H1 (cell line): ENCODE results near the gene STX4. TPM values are rescaled to one million over a fixed set of nuclear protein-coding genes. Genes with fewer than 3 reads are reported as not detected.
A peak's percentile ranks its signal among the peaks of the same experiment; 100 is the strongest.

ENCODE experiments used
- CTCF ChIA-PET: fragments of 300-600 bp; sonication (Branson Sonifier 250); formaldehyde crosslinking; loops from one replicate; lab custom pipeline; 2021; ENCODE audit not compliant: partially characterized antibody; lab: Charles Lee
- POLR2A ChIA-PET: fragments of 300-600 bp; sonication (Branson Sonifier 250); formaldehyde crosslinking; loops from one replicate; lab custom pipeline; 2021; ENCODE audit warnings: inconsistent platforms; ENCODE audit not compliant: partially characterized antibody; lab: Charles Lee
- DNase-seq, 2 experiments: peaks; one replicate each; pipeline versions ENCODE4 v3.0.0 to v3.0.0-alpha.2; 2010 to 2022; ENCODE audit warnings: low spot score in 2 of 2, low read depth in 1 of 2, mixed read lengths in 1 of 2
- FAIRE-seq: peaks from 2 replicates; lab custom pipeline; 2011; peaks lifted over from hg19 to GRCh38; lab: Jason Lieb, UNC
- H2AFZ ChIP-seq: 2 replicates; pipeline ENCODE4 v1.8.1; 2012; ENCODE audit warnings: low read length, inconsistent platforms
- H2AK5ac ChIP-seq: 2 replicates; pipeline ENCODE4 v1.6.1; 2013; ENCODE audit warnings: low read depth, low read length
- H2BK120ac ChIP-seq: replicated peaks from 2 replicates; pipeline ENCODE3; 2013; ENCODE audit warnings: low read depth, low read length, inconsistent platforms
- H2BK12ac ChIP-seq: 2 replicates; pipeline ENCODE4 v1.6.1; 2013; ENCODE audit warnings: low read depth, low read length
- H2BK15ac ChIP-seq: 2 replicates; pipeline ENCODE4 v1.6.1; 2013; ENCODE audit warnings: low read length
- H2BK20ac ChIP-seq: 2 replicates; pipeline ENCODE4 v1.6.1; 2013; ENCODE audit warnings: low read length
- H2BK5ac ChIP-seq: 2 replicates; pipeline ENCODE4 v1.6.1; 2013; ENCODE audit warnings: low read depth, low read length
- H3K14ac ChIP-seq: 2 replicates; pipeline ENCODE4 v1.6.1; 2013; ENCODE audit warnings: inconsistent platforms; ENCODE audit not compliant: insufficient read length
- H3K18ac ChIP-seq: 2 replicates; pipeline ENCODE4 v1.6.1; 2013; ENCODE audit warnings: low read length; ENCODE audit errors: extremely low read depth
- H3K23ac ChIP-seq: 2 replicates; pipeline ENCODE4 v1.6.1; 2013; ENCODE audit warnings: inconsistent platforms; ENCODE audit not compliant: insufficient read length
- H3K23me2 ChIP-seq: 2 replicates; pipeline ENCODE4 v1.6.1; 2013; ENCODE audit warnings: low read depth, low read length
- H3K27ac ChIP-seq: 2 replicates; pipeline ENCODE4 v1.6.1; 2011; ENCODE audit warnings: low read depth, low read length, inconsistent platforms
- H3K27me3 ChIP-seq, 4 experiments: replicated peaks in 1 of 4; 1 replicate in 1 of 4; 2 replicates in 3 of 4; pipeline versions ENCODE4 v1.6.1 to v1.8.1; 2011 to 2013; ENCODE audit warnings: low read length in 3 of 4, mild to moderate bottlenecking in 3 of 4, inconsistent platforms in 2 of 4, mixed read lengths in 2 of 4, moderate library complexity in 1 of 4; ENCODE audit not compliant: control insufficient read depth in 3 of 4, insufficient read depth in 3 of 4; ENCODE audit errors: extremely low read depth in 1 of 4
- H3K36me3 ChIP-seq, 4 experiments: 2 replicates each; pipeline versions ENCODE4 v1.6.1 to v1.8.1; 2011 to 2013; ENCODE audit warnings: mild to moderate bottlenecking in 4 of 4, low read length in 3 of 4, moderate library complexity in 2 of 4, control low read depth in 1 of 4, inconsistent platforms in 1 of 4; ENCODE audit not compliant: insufficient read depth in 4 of 4, control insufficient read depth in 2 of 4
- H3K4ac ChIP-seq: replicated peaks from 2 replicates; pipeline ENCODE3; 2013; ENCODE audit warnings: low read length, low read depth, mixed read lengths, inconsistent platforms; ENCODE audit not compliant: insufficient read length
- H3K4me1 ChIP-seq, 4 experiments: replicated peaks in 1 of 4; 1 replicate in 1 of 4; 2 replicates in 3 of 4; pipeline versions ENCODE4 v1.6.1 to v1.8.1; 2011 to 2013; ENCODE audit warnings: low read length in 3 of 4, inconsistent platforms in 2 of 4, mixed read lengths in 1 of 4; ENCODE audit not compliant: insufficient read depth in 4 of 4, control insufficient read depth in 3 of 4
- H3K4me2 ChIP-seq, 2 experiments: 2 replicates each; pipeline versions ENCODE4 v1.6.1 to v1.8.1; 2011 to 2013; ENCODE audit warnings: low read depth in 2 of 2, low read length in 2 of 2, control low read depth in 1 of 2, inconsistent platforms in 1 of 2, mild to moderate bottlenecking in 1 of 2; ENCODE audit not compliant: insufficient read depth in 1 of 2
- H3K4me3 ChIP-seq, 4 experiments: fragments of 200-600, 300-600 bp in 1 of 4; sonication (generic), shearing (Covaris generic), sonication (Bioruptor Twin) in 1 of 4; 2 replicates each; pipeline versions ENCODE4 v1.5.1 to v1.8.1; 2011 to 2016; ENCODE audit warnings: low read length in 4 of 4, low read depth in 3 of 4, control low read depth in 2 of 4, inconsistent platforms in 2 of 4, mild to moderate bottlenecking in 2 of 4, mixed read lengths in 1 of 4, moderate library complexity in 1 of 4; ENCODE audit not compliant: insufficient read depth in 2 of 4; ENCODE audit errors: extremely low read depth in 1 of 4
- H3K56ac ChIP-seq: replicated peaks from 2 replicates; pipeline ENCODE3; 2013; ENCODE audit warnings: low read depth, mild to moderate bottlenecking, mixed read lengths, low read length, inconsistent platforms; ENCODE audit not compliant: insufficient read length
- H3K79me1 ChIP-seq: 2 replicates; pipeline ENCODE4 v1.6.1; 2013; ENCODE audit warnings: low read depth, low read length, control low read depth
- H3K79me2 ChIP-seq, 2 experiments: 2 replicates each; pipeline versions ENCODE4 v1.6.1 to v1.8.1; 2012 to 2013; ENCODE audit warnings: low read length in 2 of 2, mild to moderate bottlenecking in 2 of 2, inconsistent platforms in 1 of 2; ENCODE audit not compliant: insufficient read depth in 2 of 2, control insufficient read depth in 1 of 2
- H3K9ac ChIP-seq, 4 experiments: replicated peaks in 1 of 4; 1 replicate in 1 of 4; 2 replicates in 3 of 4; pipeline versions ENCODE4 v1.6.1 to v1.8.1; 2011 to 2013; ENCODE audit warnings: low read depth in 3 of 4, low read length in 3 of 4, control low read depth in 2 of 4, mild to moderate bottlenecking in 2 of 4, moderate library complexity in 2 of 4, inconsistent platforms in 1 of 4; ENCODE audit errors: extremely low read depth in 1 of 4
- H3K9me3 ChIP-seq, 2 experiments: 2 replicates each; pipeline versions ENCODE4 v1.6.1 to v1.8.1; 2012 to 2013; ENCODE audit warnings: mild to moderate bottlenecking in 2 of 2, moderate library complexity in 2 of 2, control low read depth in 1 of 2, inconsistent platforms in 1 of 2, low read depth in 1 of 2, low read length in 1 of 2, mixed read lengths in 1 of 2; ENCODE audit not compliant: insufficient read depth in 2 of 2
- H4K20me1 ChIP-seq, 2 experiments: replicated peaks in 1 of 2; 2 replicates each; pipeline versions ENCODE3 to v1.8.1; 2011 to 2013; ENCODE audit warnings: inconsistent platforms in 2 of 2, low read length in 2 of 2, mild to moderate bottlenecking in 1 of 2; ENCODE audit not compliant: insufficient read depth in 2 of 2, control insufficient read depth in 1 of 2
- H4K5ac ChIP-seq: 2 replicates; pipeline ENCODE4 v1.6.1; 2013; ENCODE audit warnings: low read length, low read depth, mixed read lengths, inconsistent platforms; ENCODE audit not compliant: insufficient read length
- H4K8ac ChIP-seq: 2 replicates; pipeline ENCODE4 v1.8.0; 2013; ENCODE audit warnings: mild to moderate bottlenecking, moderate library complexity, low read length, inconsistent platforms; ENCODE audit not compliant: insufficient read depth; ENCODE audit errors: extremely low read depth
- H4K91ac ChIP-seq: replicated peaks from 2 replicates; pipeline ENCODE3; 2013; ENCODE audit warnings: low read length, mixed read lengths, inconsistent platforms; ENCODE audit not compliant: insufficient read length
- CREB1 ChIP-seq: IDR thresholded peaks from 2 replicates; pipeline ENCODE4 v1.6.1; 2012; ENCODE audit warnings: inconsistent platforms
- CTCF ChIP-seq, 3 experiments: IDR thresholded peaks; 1 replicate in 2 of 3; 2 replicates in 1 of 3; pipeline versions ENCODE4 v1.5.1 to v1.6.1; 2011; ENCODE audit warnings: low read length in 3 of 3, mild to moderate bottlenecking in 3 of 3, inconsistent platforms in 2 of 3, low read depth in 1 of 3, moderate library complexity in 1 of 3; ENCODE audit not compliant: insufficient read depth in 1 of 3; ENCODE audit errors: control extremely low read depth in 1 of 3
- EP300 ChIP-seq, 2 experiments: IDR thresholded peaks; 1 replicate in 1 of 2; 2 replicates in 1 of 2; pipeline ENCODE4 v1.6.1; 2011 to 2012; ENCODE audit warnings: low read depth in 2 of 2, low read length in 2 of 2, mild to moderate bottlenecking in 2 of 2, borderline replicate concordance in 1 of 2, inconsistent platforms in 1 of 2, moderate library complexity in 1 of 2
- POU5F1 ChIP-seq: IDR thresholded peaks from 2 replicates; pipeline ENCODE4 v1.6.1; 2011; ENCODE audit warnings: low read depth, mild to moderate bottlenecking, low read length, moderate library complexity
- RAD21 ChIP-seq, 2 experiments: IDR thresholded peaks in 1 of 2; conservative IDR thresholded peaks in 1 of 2; 2 replicates each; pipeline ENCODE4 v1.6.1; 2011; ENCODE audit warnings: low read depth in 2 of 2, low read length in 2 of 2, improper control_type of control experiment in 1 of 2, inconsistent platforms in 1 of 2, mild to moderate bottlenecking in 1 of 2, moderate library complexity in 1 of 2
- RNF2 ChIP-seq: fragments of 200-900, 300-1000 bp; sonication (generic); IDR thresholded peaks from 2 replicates; pipeline ENCODE4 v1.7.1; 2016; ENCODE audit warnings: borderline replicate concordance, low read depth, mild to moderate bottlenecking, antibody characterized with exemption, low read length; ENCODE audit not compliant: poor library complexity, severe bottlenecking; ENCODE audit errors: missing control alignments
- RXRA ChIP-seq: IDR thresholded peaks from 2 replicates; pipeline ENCODE4 v1.6.1; 2011; ENCODE audit warnings: low read depth, mild to moderate bottlenecking, low read length, moderate library complexity; ENCODE audit not compliant: insufficient read depth
- SP1 ChIP-seq: IDR thresholded peaks from 2 replicates; pipeline ENCODE4 v1.6.1; 2011; ENCODE audit warnings: low read depth, low read length
- TCF12 ChIP-seq: IDR thresholded peaks from 2 replicates; pipeline ENCODE4 v1.6.1; 2011; ENCODE audit warnings: low read depth, mild to moderate bottlenecking, low read length
- WGBS, 2 experiments: shearing (Covaris generic) in 1 of 2; methylation state at CpG; one replicate each; pipeline versions ENCODE4 v1.1.6 to v1.1.7; 2013 to 2015; ENCODE audit warnings: low lambda C conversion rate in 2 of 2, mixed read lengths in 2 of 2, inconsistent platforms in 1 of 2, low coverage in 1 of 2, missing lambda C conversion rate in 1 of 2; ENCODE audit not compliant: insufficient replicate concordance in 2 of 2, insufficient coverage in 1 of 2, insufficient read length in 1 of 2; ENCODE audit errors: extremely low coverage in 1 of 2, missing lambda C conversion rate in 1 of 2; 5-methylcytosine and 5-hydroxymethylcytosine counted together
- polyA plus RNA-seq, 7 experiments: library from polyadenylated mRNA; depleted of rRNA in 3 of 7; stranded (reverse) in 5 of 7; unstranded in 2 of 7; fragments of >200 nt in 5 of 7; fragments of 200-250 nt in 2 of 7; gene quantifications; 1 replicate in 5 of 7; 2 replicates in 1 of 7; 4 replicates in 1 of 7; pipeline versions ENCODE4 v1.2.1 to v1.2.3, GENCODE V29; 2011 to 2013; ENCODE audit warnings: missing spikeins in 2 of 7, mixed read lengths in 2 of 7
- total RNA-seq: library from RNA; stranded (reverse); fragmentation: NEBNext Ultra II Directional; extraction: Animal tissue kit (Norgen Biotek cat#: 25700); gene quantifications from 2 replicates; pipeline ENCODE4 v1.2.1, GENCODE V29; 2021

The STX4 gene
- total and polyA plus RNA-seq, 2 of the 8 experiments (the other 6 are each of a cell fraction or from before 2014, with no cell fraction given) = 25.8 to 32.3 TPM

- no peak overlapping the region for H3K4me2 ChIP-seq
- ChIA-PET POLR2A (interaction anchor here (1.5 kb wide), 1 partner anchor 32 kb away, joined by 5 read pairs; the partner anchor contains the start of gene HSD3B7), CTCF (interaction anchor here (0.6 to 3.2 kb wide), 7 partner anchors 15 to 37 kb away, joined by 3 to 16 read pairs (median 4); partner anchors contain the start of gene HSD3B7)
- H3K79me1 ChIP-seq = no peaks in the 10 kb centered on the region
- no peak overlapping the region for H2BK20ac ChIP-seq
- no peak overlapping the region for H3K18ac ChIP-seq
- H3K4me1 ChIP-seq = no peaks in the 10 kb centered on the region; a peak in 1 of 7 replicates
- no peak overlapping the region for H2BK120ac ChIP-seq
- FAIRE-seq = no peak
- no peak for TF ChIP-seq EP300 (IDR thresholded peaks at IDR 0.05; ENCODE audit: borderline replicate concordance in 1 of 2, low read depth in 2 of 2, low read length in 2 of 2)
- no peak for TF ChIP-seq RXRA
- peak; percentile 17 to 49 (median 32); a peak in 3 of 4 replicates for TF ChIP-seq CTCF (IDR thresholded peaks at IDR 0.05; ENCODE audit: control extremely low read depth in 1 of 3, insufficient read depth in 1 of 3, low read depth in 1 of 3, low read length in 3 of 3)
- TF ChIP-seq RAD21 (IDR thresholded peaks at IDR 0.05 in 1 of 2, conservative IDR thresholded peaks at IDR 0.05 in 1 of 2; ENCODE audit: low read depth in 2 of 2, low read length in 2 of 2) = peak; percentile 25 to 43; a peak in 3 of 4 replicates
- TF ChIP-seq POU5F1 = no peak
- no peak for TF ChIP-seq SP1
- TF ChIP-seq TCF12 = no peak
- TF ChIP-seq CREB1 = no peak
- no peak for TF ChIP-seq RNF2
- no peak overlapping the region for H3K23ac ChIP-seq
- no peaks in the 10 kb centered on the region for H3K79me2 ChIP-seq
- H4K5ac ChIP-seq = no peak overlapping the region
- H3K9ac ChIP-seq = no peak overlapping the region
- no peaks in the 10 kb centered on the region for H3K23me2 ChIP-seq
- no peaks in the 10 kb centered on the region for H3K36me3 ChIP-seq
- no peaks in the 10 kb centered on the region; a peak in 2 of 7 replicates for H3K27me3 ChIP-seq
- H3K4ac ChIP-seq = no peak overlapping the region
- no peak overlapping the region for H2BK12ac ChIP-seq
- 84% methylated on average over 6 of the region's 6 CpGs; no CpG with 5 or more reads in 1 of the 2 experiments for WGBS, 2 experiments
- H3K14ac ChIP-seq = no peak overlapping the region
- no peak overlapping the region for H4K8ac ChIP-seq
- H2BK5ac ChIP-seq = no peak overlapping the region
- H3K56ac ChIP-seq = no peak overlapping the region
- no peak overlapping the region for H3K27ac ChIP-seq
- H4K20me1 ChIP-seq = no peaks in the 10 kb centered on the region
- no peaks in the 10 kb centered on the region for H3K9me3 ChIP-seq
- no peak overlapping the region for H3K4me3 ChIP-seq
- H2AFZ ChIP-seq = no peak overlapping the region
- no peak overlapping the region for H2BK15ac ChIP-seq
- H4K91ac ChIP-seq = no peak overlapping the region
- no peak for DNase-seq
- no peak overlapping the region for H2AK5ac ChIP-seq
These were observed 17.3 kb upstream of the STX4 start for GRCh38 chr16:31016018-31016417.
